ENCODE data around the gene MT4.

Gene MT4

DNA sequence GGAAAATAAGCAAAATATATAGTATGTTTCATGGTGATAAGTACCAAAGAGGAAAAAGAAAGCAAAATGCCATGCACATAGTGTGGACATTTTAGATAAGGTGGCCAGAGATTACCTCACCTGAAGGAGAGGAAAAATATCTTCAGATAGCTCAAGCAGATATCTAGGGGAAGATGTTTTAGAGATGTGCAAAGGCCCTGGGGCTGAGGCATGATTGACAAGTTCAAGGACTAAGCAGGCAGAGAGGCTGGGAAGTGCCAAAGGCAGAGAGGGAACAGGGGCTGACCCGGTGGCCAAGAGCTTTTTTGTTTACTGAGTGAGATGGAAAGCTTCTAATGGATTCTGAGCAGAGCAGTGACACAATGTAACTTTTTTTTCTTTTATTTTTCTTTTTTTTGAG, 4.4 kb upstream of the MT4 start:
- DNase-seq, result no peak
- TF ChIP-seq, protein P1, sequence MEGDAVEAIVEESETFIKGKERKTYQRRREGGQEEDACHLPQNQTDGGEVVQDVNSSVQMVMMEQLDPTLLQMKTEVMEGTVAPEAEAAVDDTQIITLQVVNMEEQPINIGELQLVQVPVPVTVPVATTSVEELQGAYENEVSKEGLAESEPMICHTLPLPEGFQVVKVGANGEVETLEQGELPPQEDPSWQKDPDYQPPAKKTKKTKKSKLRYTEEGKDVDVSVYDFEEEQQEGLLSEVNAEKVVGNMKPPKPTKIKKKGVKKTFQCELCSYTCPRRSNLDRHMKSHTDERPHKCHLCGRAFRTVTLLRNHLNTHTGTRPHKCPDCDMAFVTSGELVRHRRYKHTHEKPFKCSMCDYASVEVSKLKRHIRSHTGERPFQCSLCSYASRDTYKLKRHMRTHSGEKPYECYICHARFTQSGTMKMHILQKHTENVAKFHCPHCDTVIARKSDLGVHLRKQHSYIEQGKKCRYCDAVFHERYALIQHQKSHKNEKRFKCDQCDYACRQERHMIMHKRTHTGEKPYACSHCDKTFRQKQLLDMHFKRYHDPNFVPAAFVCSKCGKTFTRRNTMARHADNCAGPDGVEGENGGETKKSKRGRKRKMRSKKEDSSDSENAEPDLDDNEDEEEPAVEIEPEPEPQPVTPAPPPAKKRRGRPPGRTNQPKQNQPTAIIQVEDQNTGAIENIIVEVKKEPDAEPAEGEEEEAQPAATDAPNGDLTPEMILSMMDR (IDR thresholded peaks at IDR 0.05; ENCODE audit: low read depth, low read length, missing control alignments), result no peak
- H3K27ac ChIP-seq, result no peak overlapping the region
- H3K36me3 ChIP-seq (replicated peaks), result no peaks in the 10 kb centered on the region
- no peaks in the 10 kb centered on the region for H3K27me3 ChIP-seq (replicated peaks)
- in situ Hi-C loops (cut with HindIII; ENCODE audit: low pct_ligation_motif_present, low sequenced_read_pairs), result no loop called here
- no peak overlapping the region for H3K4me3 ChIP-seq (ENCODE audit: low read depth, low read length)

DNA sequence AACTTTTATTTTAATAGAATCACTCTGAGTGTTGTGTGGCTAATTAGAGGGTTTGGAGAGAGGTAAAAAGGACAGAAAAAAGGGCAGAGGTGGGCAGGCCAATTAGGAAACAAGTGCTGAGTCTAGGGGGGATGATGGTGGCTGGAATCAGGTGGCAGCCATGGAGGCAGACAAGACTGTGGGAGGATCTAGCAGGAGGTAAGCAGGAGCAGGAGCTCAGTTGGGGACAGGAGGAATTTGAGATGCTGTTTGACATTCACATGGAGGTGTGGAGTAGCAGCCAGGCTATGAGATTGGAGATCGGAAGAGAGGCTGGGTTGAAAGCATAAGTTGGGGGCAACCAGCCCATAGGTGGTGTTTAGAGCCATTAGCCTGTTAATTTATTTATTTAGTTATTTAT, 3.7 kb upstream of the MT4 start:
- TF ChIP-seq, protein P1 (IDR thresholded peaks at IDR 0.05; ENCODE audit: low read depth, low read length, missing control alignments), result no peak

DNA sequence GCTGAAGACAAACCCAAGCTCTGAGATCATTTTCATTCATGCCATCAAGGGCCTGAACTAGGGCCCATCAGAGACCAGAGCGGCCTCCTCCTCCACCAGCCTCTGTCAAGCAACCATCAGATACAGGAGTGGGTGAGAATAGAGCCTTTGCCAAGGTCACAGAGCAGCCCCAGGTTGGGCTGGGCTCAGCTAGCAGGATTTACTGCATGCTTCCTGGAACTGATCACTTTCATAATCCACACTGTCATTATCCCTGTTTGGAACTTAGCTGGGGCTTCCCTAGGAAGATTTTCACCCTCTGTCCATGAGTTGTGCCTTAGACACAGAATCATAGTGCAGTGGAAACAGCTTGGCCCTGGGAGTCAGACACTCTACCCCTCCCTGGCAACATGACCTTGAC, 5.1 kb downstream of the MT4 start:
- no peak overlapping the region for H3K4me3 ChIP-seq (ENCODE audit: low read depth, low read length)
- TF ChIP-seq, protein P1 (IDR thresholded peaks at IDR 0.05; ENCODE audit: low read depth, low read length, missing control alignments), result no peak
- DNase-seq, result no peak
- peaks cover 5% of the 10 kb centered on the region for H3K27me3 ChIP-seq (replicated peaks)
- H3K27ac ChIP-seq, result no peak overlapping the region
- H3K36me3 ChIP-seq (replicated peaks), result no peaks in the 10 kb centered on the region
- in situ Hi-C loops (cut with HindIII; ENCODE audit: low pct_ligation_motif_present, low sequenced_read_pairs), result no loop called here

More for the DNA sequence above, 3.7 kb upstream of the MT4 start:
- DNase-seq, result no peak
- no peaks in the 10 kb centered on the region for H3K36me3 ChIP-seq (replicated peaks)
- in situ Hi-C loops (cut with HindIII; ENCODE audit: low pct_ligation_motif_present, low sequenced_read_pairs), result no loop called here
- H3K27ac ChIP-seq, result no peak overlapping the region
- no peak overlapping the region for H3K4me3 ChIP-seq (ENCODE audit: low read depth, low read length)
- no peaks in the 10 kb centered on the region for H3K27me3 ChIP-seq (replicated peaks)

DNA sequence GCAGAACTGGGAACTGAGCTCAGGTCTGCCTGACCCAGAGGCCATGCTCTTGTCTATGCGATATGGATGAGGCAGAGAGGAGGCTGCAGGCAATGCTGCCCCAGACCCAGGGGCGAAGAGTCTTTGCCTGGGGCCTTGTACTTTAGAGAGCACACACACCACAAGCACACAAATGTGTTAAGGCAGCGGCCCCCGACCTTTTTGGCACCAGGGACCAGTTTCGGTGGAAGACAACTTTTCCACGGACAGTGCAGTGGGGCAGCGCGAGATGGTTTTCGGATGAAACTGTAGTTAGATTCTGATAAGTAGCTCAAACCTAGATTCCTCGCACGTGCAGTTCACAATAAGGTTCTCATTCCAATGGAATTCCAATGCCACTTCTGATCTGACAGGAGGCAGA, 6.7 kb downstream of the MT4 start:
- no peak overlapping the region for H3K27ac ChIP-seq
- in situ Hi-C loops (cut with HindIII; ENCODE audit: low pct_ligation_motif_present, low sequenced_read_pairs), result no loop called here
- peaks cover 5% of the 10 kb centered on the region for H3K27me3 ChIP-seq (replicated peaks)
- TF ChIP-seq, protein P1 (IDR thresholded peaks at IDR 0.05; ENCODE audit: low read depth, low read length, missing control alignments), result no peak
- H3K4me3 ChIP-seq (ENCODE audit: low read depth, low read length), result no peak overlapping the region
- DNase-seq, result no peak
- H3K36me3 ChIP-seq (replicated peaks), result no peaks in the 10 kb centered on the region

DNA sequence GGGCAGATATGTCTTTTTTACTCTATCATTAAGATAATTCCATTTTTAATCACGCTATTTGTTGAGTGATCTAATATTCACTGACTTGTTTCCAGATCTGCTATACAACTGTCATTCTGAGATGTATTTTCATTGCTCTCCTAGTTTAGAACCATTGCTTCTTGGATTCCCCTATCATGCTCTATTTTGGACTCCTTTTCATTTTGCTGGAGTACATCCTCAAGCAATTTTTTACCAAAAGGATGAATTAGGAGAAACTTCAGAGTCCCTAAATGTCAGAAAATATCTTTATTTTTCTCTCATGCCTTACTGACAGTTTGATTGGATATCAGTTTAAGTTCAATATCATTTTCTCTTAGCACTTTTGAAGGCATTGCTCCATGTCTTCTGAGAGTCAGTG, 9.8 kb downstream of the MT4 start:
- in situ Hi-C loops (cut with HindIII; ENCODE audit: low pct_ligation_motif_present, low sequenced_read_pairs), result no loop called here
- H3K27me3 ChIP-seq (replicated peaks), result no peaks in the 10 kb centered on the region
- H3K36me3 ChIP-seq (replicated peaks), result no peaks in the 10 kb centered on the region
- H3K4me3 ChIP-seq (ENCODE audit: low read depth, low read length), result no peak overlapping the region
- TF ChIP-seq, protein P1 (IDR thresholded peaks at IDR 0.05; ENCODE audit: low read depth, low read length, missing control alignments), result no peak
- no peak overlapping the region for H3K27ac ChIP-seq
- DNase-seq, result no peak

DNA sequence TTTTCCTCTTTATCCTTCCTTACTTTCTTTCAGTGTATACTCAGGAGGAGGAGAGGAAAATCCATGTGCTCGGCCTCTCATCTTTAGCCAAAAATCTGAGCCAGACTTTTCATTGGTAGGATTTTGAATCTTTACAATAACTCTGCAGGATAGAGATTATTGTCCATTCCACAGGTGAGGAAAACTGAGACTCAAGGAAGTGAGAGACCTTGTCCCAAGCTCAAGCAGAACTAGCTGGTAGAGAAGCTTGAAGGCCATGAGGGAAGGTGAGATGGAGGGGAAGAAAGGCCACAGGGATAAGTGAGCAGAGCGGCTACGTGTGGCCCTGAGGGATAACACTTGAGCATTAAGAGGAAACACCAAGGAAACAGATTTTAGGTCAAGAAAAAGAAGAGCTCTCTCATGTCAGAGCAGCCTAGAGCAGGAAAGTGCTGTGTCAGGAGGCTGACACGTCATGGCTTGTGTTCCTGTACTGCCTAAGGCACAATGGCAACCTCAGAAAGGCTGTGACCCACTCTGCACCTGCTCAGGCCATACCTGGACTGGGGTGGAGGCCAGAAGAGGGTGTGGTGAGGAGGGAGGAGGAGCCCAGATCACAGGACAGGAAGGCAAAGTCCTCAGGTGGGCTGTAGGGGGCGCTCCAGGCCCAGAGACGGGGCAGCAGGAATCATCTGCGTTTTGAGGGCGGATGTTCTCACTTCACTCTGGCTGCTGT, 11.9 kb downstream of the MT4 start:
- Histone ChIP-seq H3K36me3 (replicated peaks) (no peaks in the 10 kb centered on the region), H3K27ac (no peak overlapping the region), H3K4me3 (ENCODE audit: low read depth, low read length) (no peak overlapping the region), H3K27me3 (replicated peaks) (no peaks in the 10 kb centered on the region)
- DNase-seq, result peak; percentile 31
- TF ChIP-seq, protein P1 (IDR thresholded peaks at IDR 0.05; ENCODE audit: low read depth, low read length, missing control alignments), result peak; percentile 90
- in situ Hi-C loops (cut with HindIII; ENCODE audit: low pct_ligation_motif_present, low sequenced_read_pairs), result no loop called here

Measured in brain microvascular endothelial cell (primary cell).